Fibroblast of lung (primary cell): ENCODE results near the gene NFAM1. TPM values are rescaled to one million over a fixed set of nuclear protein-coding genes. Genes with fewer than 3 reads are reported as not detected.
A peak's percentile ranks its signal among the peaks of the same experiment; 100 is the strongest.

Experiments
- DNase-seq, 2 donors: peaks; one replicate each; pipeline versions ENCODE4 v3.0.0 to v3.0.0-alpha.2; 2010; ENCODE audit warnings: low read depth in 2 of 2
- H2AFZ ChIP-seq: 2 replicates; pipeline ENCODE4 v1.5.1; 2012; ENCODE audit warnings: low read length, control low read depth, inconsistent platforms
- H3K27ac ChIP-seq: 2 replicates; pipeline ENCODE4 v1.5.1; 2011; ENCODE audit warnings: low read length, control low read depth; ENCODE audit not compliant: insufficient read depth
- H3K27me3 ChIP-seq: 2 replicates; pipeline ENCODE4 v1.5.1; 2011; ENCODE audit warnings: mild to moderate bottlenecking, low read length; ENCODE audit not compliant: control insufficient read depth, insufficient read depth
- H3K36me3 ChIP-seq: 2 replicates; pipeline ENCODE4 v1.5.1; 2011; ENCODE audit warnings: low read length; ENCODE audit not compliant: control insufficient read depth, insufficient read depth
- H3K4me1 ChIP-seq: 2 replicates; pipeline ENCODE4 v1.5.1; 2011; ENCODE audit warnings: low read length; ENCODE audit not compliant: control insufficient read depth, insufficient read depth; ENCODE audit errors: extremely low read depth
- H3K4me2 ChIP-seq: 2 replicates; pipeline ENCODE4 v1.5.1; 2011; ENCODE audit warnings: low read length, control low read depth; ENCODE audit not compliant: insufficient read depth; ENCODE audit errors: extremely low read depth
- H3K4me3 ChIP-seq, 4 experiments: fragments of 200-600 bp in 1 of 4; sonication (generic) in 1 of 4; replicated peaks in 1 of 4; 2 replicates each; pipeline ENCODE4 v1.5.1; 2011 to 2016; ENCODE audit warnings: low read length in 4 of 4, low read depth in 3 of 4, mild to moderate bottlenecking in 3 of 4, control low read depth in 2 of 4, inconsistent platforms in 1 of 4, mixed read lengths in 1 of 4; ENCODE audit not compliant: insufficient read depth in 1 of 4; ENCODE audit errors: control extremely low read depth in 1 of 4
- H3K79me2 ChIP-seq: 2 replicates; pipeline ENCODE4 v1.5.1; 2012; ENCODE audit warnings: mild to moderate bottlenecking, low read length, inconsistent platforms; ENCODE audit not compliant: control insufficient read depth, insufficient read depth
- H3K9ac ChIP-seq: 2 replicates; pipeline ENCODE4 v1.5.1; 2011; ENCODE audit warnings: mild to moderate bottlenecking, low read length, control low read depth; ENCODE audit not compliant: insufficient read depth
- H3K9me3 ChIP-seq: 2 replicates; pipeline ENCODE4 v1.5.1; 2012; ENCODE audit warnings: low read depth, low read length; ENCODE audit not compliant: control insufficient read depth, insufficient read depth
- H4K20me1 ChIP-seq: 2 replicates; pipeline ENCODE4 v1.5.1; 2011; ENCODE audit warnings: low read length; ENCODE audit not compliant: control insufficient read depth, insufficient read depth; ENCODE audit errors: extremely low read depth
- EZH2 ChIP-seq: IDR thresholded peaks from 2 replicates; pipeline ENCODE4 v1.5.1; 2012; ENCODE audit warnings: low read length, control low read depth, mild to moderate bottlenecking; ENCODE audit errors: missing control alignments
- polyA plus RNA-seq, 2 donors: library from polyadenylated mRNA; depleted of rRNA in 1 of 2; stranded (reverse) in 1 of 2; unstranded in 1 of 2; fragments of >200 nt; gene quantifications; 2 replicates each; pipeline ENCODE4 v1.2.1, GENCODE V29; 2011 to 2012; ENCODE audit warnings: missing spikeins in 1 of 2
- total RNA-seq: library from RNA; depleted of rRNA; stranded (reverse); fragments of >200 nt; gene quantifications from 2 replicates; pipeline ENCODE4 v1.2.1, GENCODE V29; 2014
- TF ChIP-seq, protein P1 (sequence below), 2 donors: IDR thresholded peaks in 1 of 2; conservative IDR thresholded peaks in 1 of 2; 1 replicate in 1 of 2; 2 replicates in 1 of 2; pipeline ENCODE4 v1.5.1; 2011 to 2012; ENCODE audit warnings: low read length in 2 of 2, control low read depth in 1 of 2, inconsistent platforms in 1 of 2, low read depth in 1 of 2, mild to moderate bottlenecking in 1 of 2

Gene NFAM1
- total and polyA plus RNA-seq, 2 donors (not counting 1 experiment from before 2014, with no cell fraction given): 0.17 TPM; not detected in 1

DNA sequence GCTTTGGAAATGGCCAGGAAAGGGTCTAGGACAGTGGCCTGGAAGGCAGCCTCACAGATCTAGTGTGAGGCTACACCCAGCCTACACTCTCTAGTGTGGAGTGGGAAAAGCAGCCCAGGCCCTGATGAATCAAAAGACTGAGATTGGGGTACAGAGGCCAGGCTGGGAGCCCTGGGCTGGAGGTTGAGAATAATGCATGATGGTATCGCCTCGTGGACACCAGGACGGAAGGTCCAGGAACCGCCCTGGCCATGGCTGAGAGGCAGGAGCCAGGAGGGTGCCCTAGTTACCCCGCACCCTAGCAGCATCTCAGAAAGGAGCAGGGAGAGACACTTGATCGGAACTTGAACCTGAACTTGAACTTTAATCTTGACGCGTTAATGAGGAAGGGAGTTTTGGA lies 40.5 kb upstream of the NFAM1 start:
- H3K4me1 ChIP-seq: no peaks in the 10 kb centered on the region
- no peaks in the 10 kb centered on the region for H3K9me3 ChIP-seq
- no peaks in the 10 kb centered on the region for H3K36me3 ChIP-seq
- no peaks in the 10 kb centered on the region for H3K79me2 ChIP-seq
- no peak for TF ChIP-seq EZH2
- TF ChIP-seq, protein P1, sequence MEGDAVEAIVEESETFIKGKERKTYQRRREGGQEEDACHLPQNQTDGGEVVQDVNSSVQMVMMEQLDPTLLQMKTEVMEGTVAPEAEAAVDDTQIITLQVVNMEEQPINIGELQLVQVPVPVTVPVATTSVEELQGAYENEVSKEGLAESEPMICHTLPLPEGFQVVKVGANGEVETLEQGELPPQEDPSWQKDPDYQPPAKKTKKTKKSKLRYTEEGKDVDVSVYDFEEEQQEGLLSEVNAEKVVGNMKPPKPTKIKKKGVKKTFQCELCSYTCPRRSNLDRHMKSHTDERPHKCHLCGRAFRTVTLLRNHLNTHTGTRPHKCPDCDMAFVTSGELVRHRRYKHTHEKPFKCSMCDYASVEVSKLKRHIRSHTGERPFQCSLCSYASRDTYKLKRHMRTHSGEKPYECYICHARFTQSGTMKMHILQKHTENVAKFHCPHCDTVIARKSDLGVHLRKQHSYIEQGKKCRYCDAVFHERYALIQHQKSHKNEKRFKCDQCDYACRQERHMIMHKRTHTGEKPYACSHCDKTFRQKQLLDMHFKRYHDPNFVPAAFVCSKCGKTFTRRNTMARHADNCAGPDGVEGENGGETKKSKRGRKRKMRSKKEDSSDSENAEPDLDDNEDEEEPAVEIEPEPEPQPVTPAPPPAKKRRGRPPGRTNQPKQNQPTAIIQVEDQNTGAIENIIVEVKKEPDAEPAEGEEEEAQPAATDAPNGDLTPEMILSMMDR (conservative IDR thresholded peaks at IDR 0.05 in 1 of 2, IDR thresholded peaks at IDR 0.05 in 1 of 2; ENCODE audit: low read depth in 1 of 2, low read length in 2 of 2): no peak
- no peak overlapping the region for H3K9ac ChIP-seq
- no peak overlapping the region for H3K4me3 ChIP-seq
- no peaks in the 10 kb centered on the region for H4K20me1 ChIP-seq
- H3K27me3 ChIP-seq: no peaks in the 10 kb centered on the region
- no peak overlapping the region for H2AFZ ChIP-seq
- no peak overlapping the region for H3K4me2 ChIP-seq
- no peak for DNase-seq
- no peak overlapping the region for H3K27ac ChIP-seq

DNA sequence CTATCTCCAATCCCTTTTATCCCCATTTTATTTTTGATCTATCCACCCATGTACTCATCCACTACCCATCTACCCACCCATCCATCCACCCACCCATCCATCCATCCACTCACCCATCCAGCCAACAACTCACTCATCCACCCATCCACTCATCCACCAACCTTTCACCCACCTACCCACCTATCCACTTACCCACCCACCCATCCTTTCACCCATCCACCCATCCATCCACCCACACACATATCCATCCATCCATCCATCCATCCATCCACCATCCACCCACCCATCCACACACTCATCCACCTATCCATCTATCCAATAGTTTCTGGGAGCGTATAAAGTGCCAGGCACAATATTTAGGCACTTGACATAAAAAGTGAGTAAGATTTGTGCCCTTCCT lies 39.2 kb upstream of the NFAM1 start:
- no peak for DNase-seq
- no peak for TF ChIP-seq EZH2
- TF ChIP-seq, protein P1 (conservative IDR thresholded peaks at IDR 0.05 in 1 of 2, IDR thresholded peaks at IDR 0.05 in 1 of 2; ENCODE audit: low read depth in 1 of 2, low read length in 2 of 2): no peak
- Histone ChIP-seq H3K9me3 (no peaks in the 10 kb centered on the region), H3K4me2 (no peak overlapping the region), H2AFZ (no peak overlapping the region), H3K9ac (no peak overlapping the region), H3K27me3 (no peaks in the 10 kb centered on the region), H4K20me1 (no peaks in the 10 kb centered on the region), H3K4me1 (no peaks in the 10 kb centered on the region), H3K36me3 (no peaks in the 10 kb centered on the region), H3K27ac (no peak overlapping the region), H3K79me2 (no peaks in the 10 kb centered on the region), H3K4me3 (no peak overlapping the region)

DNA sequence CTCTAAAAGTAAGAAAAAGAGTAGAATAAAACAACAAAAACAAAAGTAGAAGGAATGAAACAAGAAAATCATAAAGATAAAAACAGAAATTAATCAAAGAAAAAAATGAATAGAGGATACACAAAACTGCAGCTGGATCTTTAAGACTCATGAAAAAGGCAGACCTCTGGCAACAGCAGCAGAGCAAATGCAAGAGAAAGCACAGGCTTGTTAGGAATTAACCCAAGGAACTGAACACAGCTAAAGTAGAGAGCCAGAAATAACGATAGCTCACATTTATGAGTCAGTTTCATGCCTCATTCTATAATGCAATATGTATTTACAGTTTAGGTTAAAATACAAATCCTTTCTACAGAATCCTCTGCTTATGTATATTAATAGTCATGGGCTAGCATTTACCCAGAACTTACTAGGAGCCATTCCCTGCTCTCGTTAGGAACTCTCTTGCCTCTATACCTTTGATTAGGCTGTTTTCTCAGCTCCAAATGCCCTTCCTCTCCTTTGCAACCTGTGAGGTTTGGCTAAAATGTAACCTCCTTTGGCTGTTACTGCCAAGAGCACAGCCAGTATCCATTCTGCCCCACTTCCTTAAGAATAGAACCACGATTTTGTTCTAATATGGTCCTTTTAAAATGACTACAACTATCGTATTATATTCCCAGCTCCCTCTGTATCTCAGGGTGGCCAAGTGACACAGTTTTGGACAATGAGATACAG lies 38.3 kb upstream of the NFAM1 start:
- no peak overlapping the region for H2AFZ ChIP-seq
- H3K9ac ChIP-seq: no peak overlapping the region
- H3K4me3 ChIP-seq: no peak overlapping the region
- no peak overlapping the region for H3K27ac ChIP-seq
- peak in 1 of 2 donors; percentile 6 for DNase-seq
- H3K4me2 ChIP-seq: no peak overlapping the region
- no peaks in the 10 kb centered on the region for H3K4me1 ChIP-seq
- no peaks in the 10 kb centered on the region for H4K20me1 ChIP-seq
- no peaks in the 10 kb centered on the region for H3K79me2 ChIP-seq
- no peaks in the 10 kb centered on the region for H3K9me3 ChIP-seq
- no peaks in the 10 kb centered on the region for H3K36me3 ChIP-seq
- TF ChIP-seq EZH2: no peak
- TF ChIP-seq, protein P1 (conservative IDR thresholded peaks at IDR 0.05 in 1 of 2, IDR thresholded peaks at IDR 0.05 in 1 of 2; ENCODE audit: low read depth in 1 of 2, low read length in 2 of 2): no peak
- no peaks in the 10 kb centered on the region for H3K27me3 ChIP-seq
